Activated naive CD4-positive, alpha-beta T cell treated with anti-CD3 and anti-CD28 coated beads, Interleukin-2, amount 50 U/mL, for 24 hours (primary cell): Measurements from ENCODE around the gene TTL.

Experiments
- H3K27ac Mint-ChIP-seq: one replicate; pipeline ENCODE4 v1.8.0; 2021; ENCODE audit warnings: mild to moderate bottlenecking, mixed read lengths
- H3K27me3 Mint-ChIP-seq: one replicate; pipeline ENCODE4 v1.8.0; 2021; ENCODE audit warnings: mixed read lengths
- H3K36me3 Mint-ChIP-seq: one replicate; pipeline ENCODE4 v1.8.0; 2021; ENCODE audit warnings: mixed read lengths
- H3K4me1 Mint-ChIP-seq: one replicate; pipeline ENCODE4 v1.8.0; 2021; ENCODE audit warnings: mixed read lengths
- H3K4me3 Mint-ChIP-seq: one replicate; pipeline ENCODE4 v1.8.0; 2021; ENCODE audit warnings: mild to moderate bottlenecking, mixed read lengths
- H3K9me3 Mint-ChIP-seq: one replicate; pipeline ENCODE4 v1.8.0; 2021; ENCODE audit warnings: mixed read lengths

TTL gene

DNA sequence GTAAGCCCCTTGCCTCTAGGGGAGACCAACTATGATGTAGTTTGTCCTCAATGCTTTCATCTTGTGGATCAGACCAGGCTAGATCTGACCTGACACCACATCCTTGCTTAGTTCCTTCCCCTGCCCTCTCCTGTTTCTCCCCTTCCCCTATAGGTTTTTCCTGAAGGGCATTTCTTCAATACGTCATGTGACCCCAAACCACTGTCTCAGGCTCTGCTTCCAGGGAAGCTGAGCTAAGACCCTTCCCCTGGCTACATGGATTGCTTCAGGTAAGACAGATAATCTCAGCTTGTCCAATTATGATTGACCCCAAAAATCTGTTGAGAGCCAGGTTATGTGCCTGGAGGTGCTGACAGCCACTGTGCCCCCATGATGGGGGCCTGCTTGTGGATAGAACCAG, 22.6 kb upstream of the TTL start:
- Mint-ChIP-seq H3K27ac (no peak overlapping the region), H3K36me3 (peaks cover 3% of the 10 kb centered on the region), H3K4me1 (no peaks in the 10 kb centered on the region), H3K4me3 (no peak overlapping the region), H3K27me3 (peaks cover 3% of the 10 kb centered on the region), H3K9me3 (no peaks in the 10 kb centered on the region)

DNA sequence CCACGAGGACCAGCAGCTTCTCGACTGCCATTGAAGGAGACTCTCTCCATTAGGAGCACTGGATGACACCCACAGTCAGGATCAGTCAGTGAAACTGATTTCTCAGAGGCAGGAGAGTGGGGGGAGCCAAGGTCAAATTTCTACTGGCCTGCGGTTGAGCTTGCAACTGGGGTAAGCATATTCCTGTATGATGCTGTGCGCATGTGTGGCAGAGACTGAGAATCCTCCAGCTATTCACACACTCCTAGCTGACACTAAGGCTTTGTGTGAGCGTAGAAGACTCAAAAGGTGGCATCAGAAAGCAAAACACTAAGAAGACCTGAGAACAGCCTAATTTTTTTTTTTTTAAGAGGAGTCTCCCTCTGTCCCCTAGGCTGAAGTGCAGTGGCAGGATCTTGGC, 19.8 kb upstream of the TTL start:
- no peaks in the 10 kb centered on the region for H3K4me1 Mint-ChIP-seq
- no peaks in the 10 kb centered on the region for H3K9me3 Mint-ChIP-seq
- peaks cover 3% of the 10 kb centered on the region for H3K36me3 Mint-ChIP-seq
- no peak overlapping the region for H3K4me3 Mint-ChIP-seq
- peaks cover 3% of the 10 kb centered on the region for H3K27me3 Mint-ChIP-seq
- no peak overlapping the region for H3K27ac Mint-ChIP-seq

DNA sequence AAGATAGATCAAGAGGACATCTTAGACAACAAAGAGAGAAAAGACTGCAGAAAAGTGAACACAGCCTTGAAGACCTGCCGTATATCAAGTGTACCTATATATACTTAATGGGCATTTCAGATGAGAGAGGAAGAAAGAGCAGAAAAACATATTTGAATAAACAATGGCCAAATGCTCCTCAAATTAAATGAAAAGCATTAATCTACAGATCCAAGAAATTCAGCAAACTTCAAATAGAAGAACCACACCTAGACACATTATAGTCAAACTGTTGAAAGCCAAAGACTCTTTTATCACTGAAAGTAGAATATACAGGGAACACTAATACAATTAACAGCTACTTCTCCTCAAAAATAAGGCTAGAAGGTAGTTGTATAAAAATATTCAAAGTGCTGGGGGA, 18.7 kb upstream of the TTL start:
- Mint-ChIP-seq H3K36me3 (peaks cover 3% of the 10 kb centered on the region), H3K4me1 (no peaks in the 10 kb centered on the region), H3K4me3 (no peak overlapping the region), H3K9me3 (no peaks in the 10 kb centered on the region), H3K27ac (no peak overlapping the region), H3K27me3 (peaks cover 3% of the 10 kb centered on the region)

GRCh38 chr2:112465382-112465781, 16.6 kb upstream of the TTL start:
- no peaks in the 10 kb centered on the region for H3K9me3 Mint-ChIP-seq
- H3K36me3 Mint-ChIP-seq: peaks cover 3% of the 10 kb centered on the region
- peaks cover 3% of the 10 kb centered on the region for H3K27me3 Mint-ChIP-seq
- H3K4me1 Mint-ChIP-seq: no peaks in the 10 kb centered on the region
- H3K27ac Mint-ChIP-seq: no peak overlapping the region
- no peak overlapping the region for H3K4me3 Mint-ChIP-seq

DNA sequence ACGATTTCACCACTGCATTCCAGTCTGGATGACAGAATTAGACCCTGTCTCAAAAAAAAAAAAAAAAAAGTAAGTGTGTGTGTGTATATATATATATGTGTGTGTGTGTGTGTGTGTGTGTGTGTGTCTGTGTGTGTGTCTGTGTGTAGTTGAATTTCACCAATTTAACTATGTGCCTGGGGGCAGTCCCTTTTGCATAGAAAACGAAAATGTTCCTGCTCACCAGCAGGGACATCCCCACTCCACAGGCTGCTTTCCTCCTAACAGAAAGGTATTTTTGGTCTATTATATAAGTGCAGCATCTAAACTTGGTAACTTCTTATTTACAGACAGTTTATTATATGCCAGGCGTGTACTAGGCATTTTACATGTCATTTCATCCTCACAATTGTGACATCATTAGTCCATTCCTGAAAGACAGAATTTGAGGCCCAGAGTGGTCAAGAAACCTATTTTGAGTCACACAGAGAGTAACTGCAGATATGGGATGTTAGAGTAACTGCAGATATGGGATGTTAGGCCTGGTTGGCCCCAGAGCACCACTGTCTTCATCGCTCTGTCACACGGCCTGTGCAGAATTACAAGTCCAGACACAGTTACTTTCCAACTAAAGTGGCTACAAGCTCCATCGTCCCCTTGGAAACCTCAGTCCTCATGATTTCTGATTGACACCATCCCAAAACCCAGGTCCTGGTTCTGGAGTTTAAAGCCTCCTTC, 9.3 kb upstream of the TTL start:
- Mint-ChIP-seq H3K4me1 (no peaks in the 10 kb centered on the region), H3K9me3 (no peaks in the 10 kb centered on the region), H3K36me3 (no peaks in the 10 kb centered on the region), H3K27ac (no peak overlapping the region), H3K4me3 (no peak overlapping the region), H3K27me3 (no peaks in the 10 kb centered on the region)

DNA sequence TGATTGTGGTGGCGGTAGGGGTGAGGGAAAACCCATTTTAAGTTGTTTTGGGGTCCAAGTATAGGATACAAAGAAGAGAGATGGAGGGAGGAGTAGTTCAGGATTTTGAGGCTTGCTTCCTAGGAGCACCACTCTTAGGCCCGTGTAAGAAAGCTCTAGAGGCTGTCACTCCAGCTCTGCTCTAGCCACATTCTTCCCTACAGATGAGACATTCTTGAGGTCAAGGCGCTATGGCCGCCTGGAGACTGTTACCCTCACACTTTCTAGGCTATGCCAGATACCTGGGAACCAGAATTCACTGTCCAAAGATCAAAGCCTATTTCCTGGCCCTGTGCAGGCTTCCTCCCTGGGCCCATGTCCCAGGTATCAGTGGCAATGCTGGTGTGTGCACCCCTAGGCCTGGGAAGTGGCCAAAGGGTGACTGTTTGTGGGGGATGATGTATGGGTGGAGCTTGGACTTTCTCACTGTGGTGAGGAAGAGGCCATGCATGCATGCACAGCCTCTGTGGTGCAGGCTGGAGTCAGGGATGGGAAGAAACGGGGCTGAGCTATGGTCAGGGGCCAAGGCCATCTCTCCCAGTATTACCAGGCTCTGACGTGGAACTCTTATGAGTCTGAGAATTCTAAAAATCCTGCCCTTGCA, 7.0 kb upstream of the TTL start:
- no peaks in the 10 kb centered on the region for H3K9me3 Mint-ChIP-seq
- no peaks in the 10 kb centered on the region for H3K4me1 Mint-ChIP-seq
- H3K36me3 Mint-ChIP-seq: no peaks in the 10 kb centered on the region
- no peak overlapping the region for H3K4me3 Mint-ChIP-seq
- no peaks in the 10 kb centered on the region for H3K27me3 Mint-ChIP-seq
- no peak overlapping the region for H3K27ac Mint-ChIP-seq

- Mint-ChIP-seq H3K4me3 (no peak overlapping the region), H3K9me3 (no peaks in the 10 kb centered on the region), H3K27ac (no peak overlapping the region), H3K27me3 (no peaks in the 10 kb centered on the region), H3K36me3 (no peaks in the 10 kb centered on the region), H3K4me1 (peaks cover 10% of the 10 kb centered on the region)
These were observed 5.5 kb upstream of the TTL start for GRCh38 chr2:112476434-112476833.

- peak overlapping the region; percentile 97 for H3K4me3 Mint-ChIP-seq
- H3K9me3 Mint-ChIP-seq: no peaks in the 10 kb centered on the region
- no peaks in the 10 kb centered on the region for H3K27me3 Mint-ChIP-seq
- H3K27ac Mint-ChIP-seq: peak overlapping the region; percentile 77
- no peaks in the 10 kb centered on the region for H3K36me3 Mint-ChIP-seq
- H3K4me1 Mint-ChIP-seq: peaks cover 29% of the 10 kb centered on the region
These were observed 1.4 kb upstream of the TTL start for GRCh38 chr2:112480530-112481049.

DNA sequence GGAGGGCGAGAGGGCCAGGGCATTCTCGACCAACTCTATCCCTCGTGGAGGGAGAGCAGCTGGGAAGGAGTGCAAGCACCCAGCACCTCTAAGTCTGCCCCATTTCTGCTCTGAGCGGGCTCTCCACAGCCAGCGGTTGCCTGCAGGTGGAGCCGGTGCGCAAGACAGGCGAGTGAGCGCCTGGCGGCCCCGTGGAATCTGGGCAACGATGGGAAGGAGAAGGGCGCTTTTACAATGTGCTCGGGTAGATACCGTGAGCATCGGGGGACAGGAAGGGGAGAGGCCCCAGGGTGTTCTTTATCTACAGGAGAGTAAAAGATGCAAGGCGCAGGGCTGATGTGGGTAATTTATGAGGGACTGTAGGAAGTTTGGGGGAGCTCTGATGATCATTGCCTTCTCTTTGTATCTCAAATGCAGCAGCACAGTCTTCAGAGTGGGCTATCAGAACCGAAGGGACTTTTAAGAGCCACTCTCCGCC, 867 bp upstream of the TTL start:
- H3K27me3 Mint-ChIP-seq: no peaks in the 10 kb centered on the region
- no peaks in the 10 kb centered on the region for H3K36me3 Mint-ChIP-seq
- peaks cover 32% of the 10 kb centered on the region for H3K4me1 Mint-ChIP-seq
- peak overlapping the region; percentile 96 for H3K27ac Mint-ChIP-seq
- no peaks in the 10 kb centered on the region for H3K9me3 Mint-ChIP-seq
- peak overlapping the region; percentile 97 for H3K4me3 Mint-ChIP-seq

DNA sequence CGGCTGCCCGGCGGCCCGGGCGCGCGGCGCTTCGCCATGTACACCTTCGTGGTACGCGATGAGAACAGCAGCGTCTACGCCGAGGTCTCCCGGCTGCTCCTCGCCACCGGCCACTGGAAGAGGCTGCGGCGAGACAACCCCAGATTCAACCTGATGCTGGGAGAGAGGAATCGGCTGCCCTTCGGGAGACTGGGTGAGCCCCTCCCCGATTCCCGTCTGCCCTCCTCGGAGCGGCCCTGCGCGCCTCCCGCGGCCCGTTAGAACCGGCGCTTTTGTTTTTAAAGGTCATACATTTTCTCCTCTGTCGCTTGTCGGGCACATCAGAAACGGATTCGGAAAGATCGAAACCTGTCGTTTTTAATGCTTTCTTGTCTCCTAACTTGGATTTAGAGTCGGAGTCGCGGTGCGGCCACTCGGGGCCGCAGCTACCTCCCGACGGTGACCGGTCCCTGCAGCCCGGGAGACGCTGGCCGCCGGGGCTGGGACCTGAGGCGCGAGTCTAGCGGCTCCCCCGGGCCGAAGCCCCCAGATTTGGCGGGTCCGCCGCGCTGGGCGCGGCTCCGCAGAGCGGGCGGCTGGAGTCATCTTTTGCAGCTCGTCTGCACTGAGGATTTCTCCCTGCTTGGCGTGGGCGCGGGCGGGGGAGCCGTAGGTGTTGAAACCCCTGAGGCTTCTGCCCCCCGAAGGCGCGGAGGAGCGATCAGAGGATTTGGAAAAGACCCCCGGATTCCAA, 519 bp downstream of the TTL start:
- H3K27ac Mint-ChIP-seq: peak overlapping the region; percentile 65
- no peaks in the 10 kb centered on the region for H3K36me3 Mint-ChIP-seq
- peaks cover 43% of the 10 kb centered on the region for H3K4me1 Mint-ChIP-seq
- no peaks in the 10 kb centered on the region for H3K27me3 Mint-ChIP-seq
- H3K9me3 Mint-ChIP-seq: no peaks in the 10 kb centered on the region
- peak overlapping the region; percentile 95 for H3K4me3 Mint-ChIP-seq

DNA sequence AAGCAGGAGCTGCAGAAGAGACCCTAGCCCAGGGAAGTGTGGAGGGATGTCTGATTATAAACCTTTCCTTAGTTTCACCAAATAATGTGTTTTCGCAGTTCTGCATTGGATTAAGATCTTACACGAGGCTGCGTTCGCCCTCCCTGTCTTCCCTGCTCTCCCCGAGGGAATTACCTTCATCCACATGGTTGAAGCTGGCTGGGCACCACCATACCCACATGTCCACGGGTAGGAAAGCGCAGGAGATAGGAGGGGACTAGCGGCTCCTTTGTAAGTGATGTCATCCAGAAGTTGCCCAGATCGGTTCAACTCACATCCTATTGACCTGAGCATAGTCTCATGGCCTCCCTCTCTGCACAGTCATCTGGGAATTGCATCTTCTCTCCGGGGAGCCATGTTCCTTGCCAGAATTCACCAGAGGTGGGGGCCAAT, 1.1 kb downstream of the TTL start:
- Mint-ChIP-seq H3K4me1 (peaks cover 43% of the 10 kb centered on the region), H3K9me3 (no peaks in the 10 kb centered on the region), H3K27ac (peak overlapping the region; percentile 42), H3K4me3 (peak overlapping the region; percentile 95), H3K27me3 (no peaks in the 10 kb centered on the region), H3K36me3 (no peaks in the 10 kb centered on the region)

GRCh38 chr2:112483831-112484230, 1.9 kb downstream of the TTL start:
- Mint-ChIP-seq H3K27me3 (no peaks in the 10 kb centered on the region), H3K4me3 (no peak overlapping the region), H3K9me3 (no peaks in the 10 kb centered on the region), H3K4me1 (peaks cover 43% of the 10 kb centered on the region), H3K36me3 (no peaks in the 10 kb centered on the region), H3K27ac (no peak overlapping the region)

- Mint-ChIP-seq H3K4me3 (no peak overlapping the region), H3K36me3 (no peaks in the 10 kb centered on the region), H3K4me1 (peaks cover 42% of the 10 kb centered on the region), H3K27me3 (no peaks in the 10 kb centered on the region), H3K9me3 (no peaks in the 10 kb centered on the region), H3K27ac (no peak overlapping the region)
These were observed 3.9 kb downstream of the TTL start for GRCh38 chr2:112485849-112486248.

GRCh38 chr2:112486895-112487294, 4.9 kb downstream of the TTL start:
- no peak overlapping the region for H3K4me3 Mint-ChIP-seq
- no peaks in the 10 kb centered on the region for H3K27me3 Mint-ChIP-seq
- peaks cover 37% of the 10 kb centered on the region for H3K4me1 Mint-ChIP-seq
- no peaks in the 10 kb centered on the region for H3K36me3 Mint-ChIP-seq
- H3K27ac Mint-ChIP-seq: peak overlapping the region; percentile 39
- no peaks in the 10 kb centered on the region for H3K9me3 Mint-ChIP-seq

- Mint-ChIP-seq H3K4me1 (peaks cover 37% of the 10 kb centered on the region), H3K9me3 (no peaks in the 10 kb centered on the region), H3K4me3 (no peak overlapping the region), H3K27ac (no peak overlapping the region), H3K27me3 (no peaks in the 10 kb centered on the region), H3K36me3 (no peaks in the 10 kb centered on the region)
These were observed 5.5 kb downstream of the TTL start for GRCh38 chr2:112487444-112487961.

- Mint-ChIP-seq H3K36me3 (no peaks in the 10 kb centered on the region), H3K27me3 (no peaks in the 10 kb centered on the region), H3K27ac (no peak overlapping the region), H3K9me3 (no peaks in the 10 kb centered on the region), H3K4me1 (peaks cover 32% of the 10 kb centered on the region), H3K4me3 (no peak overlapping the region)
These were observed 6.2 kb downstream of the TTL start for GRCh38 chr2:112488201-112488600.
